T-helper 2 cell (primary cell): ENCODE data around the gene RNF166.

Source experiments
- DNase-seq, 5 experiments: peaks; one replicate each; pipeline versions ENCODE4 v3.0.0 to v3.0.0-alpha.2; 2012 to 2022

Gene RNF166

GRCh38 chr16:88739139-88739976 is 33.1 kb upstream of the RNF166 start:
- no peak for DNase-seq

- DNase-seq, result no peak
Observed at GRCh38 chr16:88738151-88739084, 32.2 kb upstream of the RNF166 start.

- peak; percentile 52 to 73 (median 56) for DNase-seq
Observed at GRCh38 chr16:88737298-88738150, 31.3 kb upstream of the RNF166 start.

- DNase-seq, result no peak
Observed at GRCh38 chr16:88736496-88736895, 30.3 kb upstream of the RNF166 start.

GRCh38 chr16:88736088-88736487 is 29.9 kb upstream of the RNF166 start:
- no peak for DNase-seq

- DNase-seq, result no peak
Observed at GRCh38 chr16:88735616-88736015, 29.4 kb upstream of the RNF166 start.

- no peak for DNase-seq
Observed at GRCh38 chr16:88735121-88735520, 28.9 kb upstream of the RNF166 start.

- no peak for DNase-seq
Observed at GRCh38 chr16:88734361-88734728, 28.1 kb upstream of the RNF166 start.

- no peak for DNase-seq
Observed at GRCh38 chr16:88733630-88734360, 27.6 kb upstream of the RNF166 start.

GRCh38 chr16:88732961-88733294 is 26.7 kb upstream of the RNF166 start:
- DNase-seq, result no peak

- DNase-seq, result no peak
Observed at GRCh38 chr16:88732172-88732960, 26.2 kb upstream of the RNF166 start.

- DNase-seq, result no peak
Observed at GRCh38 chr16:88731699-88732098, 25.5 kb upstream of the RNF166 start.

- no peak for DNase-seq
Observed at GRCh38 chr16:88730632-88731607, 24.7 kb upstream of the RNF166 start.

GRCh38 chr16:88727871-88728270 is 21.7 kb upstream of the RNF166 start:
- no peak for DNase-seq

- DNase-seq, result no peak
Observed at GRCh38 chr16:88726981-88727380, 20.8 kb upstream of the RNF166 start.

- no peak for DNase-seq
Observed at GRCh38 chr16:88726408-88726749, 20.2 kb upstream of the RNF166 start.

- no peak for DNase-seq
Observed at GRCh38 chr16:88725609-88726407, 19.6 kb upstream of the RNF166 start.

- no peak for DNase-seq
Observed at GRCh38 chr16:88724855-88725555, 18.8 kb upstream of the RNF166 start.

- no peak for DNase-seq
Observed at GRCh38 chr16:88723911-88724310, 17.7 kb upstream of the RNF166 start.
